SK-N-SH (cell line): ENCODE data around the gene AKAP10. TPM values are rescaled to one million over a fixed set of nuclear protein-coding genes. Genes with fewer than 3 reads are reported as not detected.

Source experiments
- CHD2 ChIP-seq: fragments of 150-350 bp; IDR thresholded peaks from 2 replicates; pipeline ENCODE4 v1.6.1; 2018; ENCODE audit warnings: low read length; ENCODE audit not compliant: partially characterized antibody
- EP300 ChIP-seq, 2 experiments: IDR thresholded peaks; 2 replicates each; pipeline versions ENCODE4 v1.4.0 to v1.6.1; 2012; ENCODE audit warnings: borderline replicate concordance in 1 of 2, low read depth in 1 of 2, low read length in 1 of 2
- EZH2phosphoT487 ChIP-seq: fragments of 200-600 bp; sonication (generic); IDR thresholded peaks from 2 replicates; pipeline ENCODE4 v1.6.1; 2017; ENCODE audit warnings: low read depth, mixed run types, mild to moderate bottlenecking, antibody characterized with exemption, moderate library complexity, borderline replicate concordance
- FOSL2 ChIP-seq: IDR thresholded peaks from 2 replicates; pipeline ENCODE4 v1.4.0; 2012; ENCODE audit warnings: low read depth, mild to moderate bottlenecking, moderate library complexity, borderline replicate concordance
- FOXJ3 ChIP-seq: sonication (generic); formaldehyde crosslinking; IDR thresholded peaks from 2 replicates; pipeline ENCODE4 v1.5.1; 2020; ENCODE audit warnings: mild to moderate bottlenecking, missing genetic modification reagents
- GABPA ChIP-seq: IDR thresholded peaks from 2 replicates; pipeline ENCODE4 v1.4.0; 2012; ENCODE audit warnings: low read depth, mild to moderate bottlenecking
- JUND ChIP-seq: IDR thresholded peaks from 2 replicates; pipeline ENCODE4 v1.4.0; 2012
- MEF2A ChIP-seq: IDR thresholded peaks from 2 replicates; pipeline ENCODE4 v1.4.0; 2012; ENCODE audit warnings: low read depth, borderline replicate concordance
- MXI1 ChIP-seq: IDR thresholded peaks from 2 replicates; pipeline ENCODE4 v1.6.1; 2012; ENCODE audit warnings: mild to moderate bottlenecking, low read depth, low read length, improper control_type of control experiment
- NRF1 ChIP-seq: IDR thresholded peaks from 2 replicates; pipeline ENCODE4 v1.6.1; 2012; ENCODE audit warnings: low read depth, mild to moderate bottlenecking, low read length
- RCOR1 ChIP-seq: fragments of 150-350 bp; IDR thresholded peaks from 2 replicates; pipeline ENCODE4 v1.6.1; 2017; ENCODE audit warnings: antibody characterized with exemption, low read length
- SIN3A ChIP-seq: IDR thresholded peaks from 2 replicates; pipeline ENCODE4 v1.6.1; 2012; ENCODE audit warnings: low read depth, mild to moderate bottlenecking, low read length, moderate library complexity, borderline replicate concordance
- TCF12 ChIP-seq: IDR thresholded peaks from 2 replicates; pipeline ENCODE4 v1.4.0; 2012
- YY1 ChIP-seq: IDR thresholded peaks from 2 replicates; pipeline ENCODE4 v1.4.0; 2012; ENCODE audit warnings: low read depth, mild to moderate bottlenecking
- polyA plus RNA-seq, 3 experiments: library from polyadenylated mRNA; depleted of rRNA; stranded (reverse); fragments of >200 nt; gene quantifications; 2 replicates each; pipeline ENCODE4 v1.2.3, GENCODE V29; 2012
- TF ChIP-seq, protein P1 (sequence below): IDR thresholded peaks from 2 replicates; pipeline ENCODE4 v1.4.0; 2012; ENCODE audit warnings: low read depth, borderline replicate concordance
- TF ChIP-seq, protein P2 (sequence below): IDR thresholded peaks from 2 replicates; pipeline ENCODE4; 2012
- TF ChIP-seq, protein P3 (sequence below): IDR thresholded peaks from 2 replicates; pipeline ENCODE4 v1.6.1; 2012; ENCODE audit warnings: mild to moderate bottlenecking, low read depth, low read length, moderate library complexity
- TF ChIP-seq, protein P4 (sequence below): IDR thresholded peaks from 2 replicates; pipeline ENCODE4 v1.4.0; 2012; ENCODE audit warnings: low read depth

AKAP10 gene
- polyA plus RNA-seq, 1 of the 3 experiments (the other 2 are of a cell fraction), result 12.7 TPM

DNA sequence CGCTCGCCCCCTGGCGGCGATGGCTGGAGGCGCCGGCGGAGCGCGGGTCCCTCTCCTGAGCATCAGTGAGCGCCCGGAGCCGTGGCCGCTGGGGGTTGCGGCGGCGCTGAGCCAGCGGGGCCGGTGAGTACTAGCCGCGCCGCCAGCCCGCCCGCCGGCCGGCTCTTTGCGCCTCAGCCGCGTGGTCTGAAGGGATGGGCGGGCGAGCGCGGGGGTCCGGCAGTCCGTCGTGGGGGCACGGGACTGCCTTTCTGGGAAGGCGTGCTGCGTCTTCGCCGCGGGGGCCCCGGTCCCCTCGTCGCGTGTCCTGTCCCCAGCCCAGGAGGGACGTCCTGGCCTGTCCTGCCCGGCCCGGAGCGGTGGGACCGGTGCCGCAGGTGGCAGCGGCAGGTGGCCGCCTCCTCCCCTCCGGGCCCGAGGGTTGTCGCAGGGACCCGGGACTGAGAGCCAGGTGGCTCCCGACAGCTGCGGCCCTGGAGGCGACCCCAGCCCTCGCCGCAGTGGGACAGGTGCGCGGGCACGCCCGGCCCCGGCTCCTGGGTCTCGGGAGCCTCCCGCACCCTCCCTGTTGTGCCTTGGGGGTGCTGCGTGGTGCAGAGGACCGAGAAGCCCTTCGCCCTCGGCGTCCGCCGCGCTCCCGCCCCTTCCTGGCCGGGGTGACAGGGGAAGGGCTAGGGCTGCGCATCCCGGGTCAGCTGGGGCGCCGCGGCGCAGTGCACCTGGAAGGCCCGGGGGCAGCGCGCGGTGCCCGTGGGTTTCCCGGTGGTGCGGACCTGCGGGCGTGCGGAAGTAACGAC lies 31.9 kb upstream of the AKAP10 start, which contains the start of gene SPECC1 (continued):
- TF ChIP-seq CHD2 (peak; percentile 37), EZH2phosphoT487 (no peak), RCOR1 (no peak), MEF2A (no peak), NRF1 (no peak), EP300 (IDR thresholded peaks at IDR 0.05; ENCODE audit: borderline replicate concordance in 1 of 2, low read depth in 1 of 2, low read length in 1 of 2) (no peak; a peak in 1 of 4 replicates), GABPA (no peak), FOSL2 (no peak), FOXJ3 (CRISPR knock-in tag) (no peak), MXI1 (no peak; the same call in 1 of the 2 replicates), TCF12 (no peak), YY1 (no peak), JUND (no peak), SIN3A (0 out of 2 replicates have a peak, but pooled peaks have one; percentile 29)
- TF ChIP-seq, protein P1, sequence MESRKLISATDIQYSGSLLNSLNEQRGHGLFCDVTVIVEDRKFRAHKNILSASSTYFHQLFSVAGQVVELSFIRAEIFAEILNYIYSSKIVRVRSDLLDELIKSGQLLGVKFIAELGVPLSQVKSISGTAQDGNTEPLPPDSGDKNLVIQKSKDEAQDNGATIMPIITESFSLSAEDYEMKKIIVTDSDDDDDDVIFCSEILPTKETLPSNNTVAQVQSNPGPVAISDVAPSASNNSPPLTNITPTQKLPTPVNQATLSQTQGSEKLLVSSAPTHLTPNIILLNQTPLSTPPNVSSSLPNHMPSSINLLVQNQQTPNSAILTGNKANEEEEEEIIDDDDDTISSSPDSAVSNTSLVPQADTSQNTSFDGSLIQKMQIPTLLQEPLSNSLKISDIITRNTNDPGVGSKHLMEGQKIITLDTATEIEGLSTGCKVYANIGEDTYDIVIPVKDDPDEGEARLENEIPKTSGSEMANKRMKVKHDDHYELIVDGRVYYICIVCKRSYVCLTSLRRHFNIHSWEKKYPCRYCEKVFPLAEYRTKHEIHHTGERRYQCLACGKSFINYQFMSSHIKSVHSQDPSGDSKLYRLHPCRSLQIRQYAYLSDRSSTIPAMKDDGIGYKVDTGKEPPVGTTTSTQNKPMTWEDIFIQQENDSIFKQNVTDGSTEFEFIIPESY, result no peak
- TF ChIP-seq, protein P2, sequence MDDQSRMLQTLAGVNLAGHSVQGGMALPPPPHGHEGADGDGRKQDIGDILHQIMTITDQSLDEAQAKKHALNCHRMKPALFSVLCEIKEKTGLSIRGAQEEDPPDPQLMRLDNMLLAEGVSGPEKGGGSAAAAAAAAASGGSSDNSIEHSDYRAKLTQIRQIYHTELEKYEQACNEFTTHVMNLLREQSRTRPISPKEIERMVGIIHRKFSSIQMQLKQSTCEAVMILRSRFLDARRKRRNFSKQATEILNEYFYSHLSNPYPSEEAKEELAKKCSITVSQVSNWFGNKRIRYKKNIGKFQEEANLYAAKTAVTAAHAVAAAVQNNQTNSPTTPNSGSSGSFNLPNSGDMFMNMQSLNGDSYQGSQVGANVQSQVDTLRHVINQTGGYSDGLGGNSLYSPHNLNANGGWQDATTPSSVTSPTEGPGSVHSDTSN, result no peak
- TF ChIP-seq, protein P3, sequence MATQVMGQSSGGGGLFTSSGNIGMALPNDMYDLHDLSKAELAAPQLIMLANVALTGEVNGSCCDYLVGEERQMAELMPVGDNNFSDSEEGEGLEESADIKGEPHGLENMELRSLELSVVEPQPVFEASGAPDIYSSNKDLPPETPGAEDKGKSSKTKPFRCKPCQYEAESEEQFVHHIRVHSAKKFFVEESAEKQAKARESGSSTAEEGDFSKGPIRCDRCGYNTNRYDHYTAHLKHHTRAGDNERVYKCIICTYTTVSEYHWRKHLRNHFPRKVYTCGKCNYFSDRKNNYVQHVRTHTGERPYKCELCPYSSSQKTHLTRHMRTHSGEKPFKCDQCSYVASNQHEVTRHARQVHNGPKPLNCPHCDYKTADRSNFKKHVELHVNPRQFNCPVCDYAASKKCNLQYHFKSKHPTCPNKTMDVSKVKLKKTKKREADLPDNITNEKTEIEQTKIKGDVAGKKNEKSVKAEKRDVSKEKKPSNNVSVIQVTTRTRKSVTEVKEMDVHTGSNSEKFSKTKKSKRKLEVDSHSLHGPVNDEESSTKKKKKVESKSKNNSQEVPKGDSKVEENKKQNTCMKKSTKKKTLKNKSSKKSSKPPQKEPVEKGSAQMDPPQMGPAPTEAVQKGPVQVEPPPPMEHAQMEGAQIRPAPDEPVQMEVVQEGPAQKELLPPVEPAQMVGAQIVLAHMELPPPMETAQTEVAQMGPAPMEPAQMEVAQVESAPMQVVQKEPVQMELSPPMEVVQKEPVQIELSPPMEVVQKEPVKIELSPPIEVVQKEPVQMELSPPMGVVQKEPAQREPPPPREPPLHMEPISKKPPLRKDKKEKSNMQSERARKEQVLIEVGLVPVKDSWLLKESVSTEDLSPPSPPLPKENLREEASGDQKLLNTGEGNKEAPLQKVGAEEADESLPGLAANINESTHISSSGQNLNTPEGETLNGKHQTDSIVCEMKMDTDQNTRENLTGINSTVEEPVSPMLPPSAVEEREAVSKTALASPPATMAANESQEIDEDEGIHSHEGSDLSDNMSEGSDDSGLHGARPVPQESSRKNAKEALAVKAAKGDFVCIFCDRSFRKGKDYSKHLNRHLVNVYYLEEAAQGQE, result no peak
- TF ChIP-seq, protein P4, sequence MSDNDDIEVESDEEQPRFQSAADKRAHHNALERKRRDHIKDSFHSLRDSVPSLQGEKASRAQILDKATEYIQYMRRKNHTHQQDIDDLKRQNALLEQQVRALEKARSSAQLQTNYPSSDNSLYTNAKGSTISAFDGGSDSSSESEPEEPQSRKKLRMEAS, result 0 out of 2 replicates have a peak, but pooled peaks have one; percentile 10
